NCI-H524 treated with DMSO at 0.1 percent for 48 hours (cell line): Measurements from ENCODE around the gene TBL1Y.
"Not testable (repeated sequence)": the region's sequence is repeated elsewhere in the genome, so short reads cannot be mapped to it uniquely, and the experiment has no call there.

Experiments
- DNase-seq: peaks from one replicate; lab custom pipeline; 2025; lab: John Stamatoyannopoulos, UW

Gene TBL1Y

GRCh38 chrY:6974971-6975370 is 64.5 kb downstream of the TBL1Y start:
- no peak for DNase-seq

GRCh38 chrY:6977783-6978182 is 67.3 kb downstream of the TBL1Y start:
- DNase-seq: no peak

- no peak for DNase-seq
These were observed 72.7 kb downstream of the TBL1Y start for GRCh38 chrY:6983221-6983620.

GRCh38 chrY:6987811-6988210 is 77.3 kb downstream of the TBL1Y start:
- no peak for DNase-seq

GRCh38 chrY:6989886-6990620 is 79.6 kb downstream of the TBL1Y start:
- DNase-seq: no peak

- DNase-seq: no peak
These were observed 81.5 kb downstream of the TBL1Y start for GRCh38 chrY:6992041-6992440.

- no peak for DNase-seq
These were observed 85.5 kb downstream of the TBL1Y start for GRCh38 chrY:6995987-6996386.

GRCh38 chrY:6997503-6998066 is 87.1 kb downstream of the TBL1Y start:
- DNase-seq: no peak

- DNase-seq: no peak
These were observed 89.4 kb downstream of the TBL1Y start for GRCh38 chrY:6999905-7000304.

GRCh38 chrY:7002581-7002980 is 92.1 kb downstream of the TBL1Y start:
- no peak for DNase-seq

GRCh38 chrY:7007911-7008310 is 97.4 kb downstream of the TBL1Y start:
- no peak for DNase-seq

GRCh38 chrY:7008578-7009355 is 98.3 kb downstream of the TBL1Y start:
- DNase-seq: no peak

- DNase-seq: no peak
These were observed 102.6 kb downstream of the TBL1Y start for GRCh38 chrY:7013051-7013450.

- no peak for DNase-seq
These were observed 106.0 kb downstream of the TBL1Y start for GRCh38 chrY:7016521-7016920.

- DNase-seq: no peak
These were observed 107.0 kb downstream of the TBL1Y start for GRCh38 chrY:7017244-7018080.

GRCh38 chrY:7039037-7039436 is 128.5 kb downstream of the TBL1Y start:
- DNase-seq: no peak

GRCh38 chrY:7040662-7041061 is 130.2 kb downstream of the TBL1Y start:
- DNase-seq: no peak

GRCh38 chrY:7041983-7042382 is 131.5 kb downstream of the TBL1Y start:
- DNase-seq: no peak

GRCh38 chrY:7052461-7052860 is 142.0 kb downstream of the TBL1Y start:
- not testable (repeated sequence) for DNase-seq

GRCh38 chrY:7056886-7057285 is 146.4 kb downstream of the TBL1Y start:
- no peak for DNase-seq

GRCh38 chrY:7078725-7079124 is 168.2 kb downstream of the TBL1Y start:
- no peak for DNase-seq

- not testable (repeated sequence) for DNase-seq
These were observed 170.1 kb downstream of the TBL1Y start for GRCh38 chrY:7080548-7080947.
